Renal pelvis (tissue), 12 donors: ENCODE data around the gene HACD2. TPM values are rescaled to one million over a fixed set of nuclear protein-coding genes. Genes with fewer than 3 reads are reported as not detected.
A peak's percentile ranks its signal among the peaks of the same experiment; 100 is the strongest.

ENCODE experiments used
- DNase-seq: peaks from one replicate; pipeline ENCODE4 v3.0.0-alpha.2; 2013
- long read RNA-seq, 16 experiments: transcript quantifications; one replicate each; lab custom pipeline, GENCODE V29; 2026
- polyA plus RNA-seq, 3 donors: library from polyadenylated mRNA; unstranded; fragments of 120-200 nt; gene quantifications; one replicate each; pipeline ENCODE4 v1.2.1, GENCODE V29; 2013; ENCODE audit not compliant: insufficient read length in 3 of 3

The HACD2 gene, protein sequence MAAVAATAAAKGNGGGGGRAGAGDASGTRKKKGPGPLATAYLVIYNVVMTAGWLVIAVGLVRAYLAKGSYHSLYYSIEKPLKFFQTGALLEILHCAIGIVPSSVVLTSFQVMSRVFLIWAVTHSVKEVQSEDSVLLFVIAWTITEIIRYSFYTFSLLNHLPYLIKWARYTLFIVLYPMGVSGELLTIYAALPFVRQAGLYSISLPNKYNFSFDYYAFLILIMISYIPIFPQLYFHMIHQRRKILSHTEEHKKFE
- 10 to 100 TPM; 39.7 to 52.9 (median 50.8) TPM for polyA plus RNA-seq
- long read RNA-seq, donor 1, full-length matches to known transcripts, result 10 of 10 reads
- long read RNA-seq, donor 1, partial matches to known transcripts, result 0 of 10 reads
- long read RNA-seq, donor 1, other reads (novel, unspliced or antisense), result 0 of 10 reads
- long read RNA-seq, donor 2, full-length matches to known transcripts, result 7 of 12 reads
- long read RNA-seq, donor 2, partial matches to known transcripts, result 5 of 12 reads
- long read RNA-seq, donor 2, other reads (novel, unspliced or antisense), result 0 of 12 reads
- long read RNA-seq, donor 3, full-length matches to known transcripts, result 5 of 11 reads
- long read RNA-seq, donor 3, partial matches to known transcripts, result 6 of 11 reads
- long read RNA-seq, donor 3, other reads (novel, unspliced or antisense), result 0 of 11 reads
- long read RNA-seq, donor 4, full-length matches to known transcripts, result 11 of 11 reads
- long read RNA-seq, donor 4, partial matches to known transcripts, result 0 of 11 reads
- long read RNA-seq, donor 4, other reads (novel, unspliced or antisense), result 0 of 11 reads
- long read RNA-seq, donor 5, full-length matches to known transcripts, result 5 of 5 reads
- long read RNA-seq, donor 5, partial matches to known transcripts, result 0 of 5 reads
- long read RNA-seq, donor 5, other reads (novel, unspliced or antisense), result 0 of 5 reads
- long read RNA-seq, donor 6, full-length matches to known transcripts, result 10 of 10 reads
- long read RNA-seq, donor 6, partial matches to known transcripts, result 0 of 10 reads
- long read RNA-seq, donor 6, other reads (novel, unspliced or antisense), result 0 of 10 reads
- long read RNA-seq, donor 7, full-length matches to known transcripts, result 6 of 12 reads
- long read RNA-seq, donor 7, partial matches to known transcripts, result 6 of 12 reads
- long read RNA-seq, donor 7, other reads (novel, unspliced or antisense), result 0 of 12 reads
- long read RNA-seq, donor 8, full-length matches to known transcripts, result 3 of 3 reads
- long read RNA-seq, donor 8, partial matches to known transcripts, result 0 of 3 reads
- long read RNA-seq, donor 8, other reads (novel, unspliced or antisense), result 0 of 3 reads
- long read RNA-seq, donor 9, full-length matches to known transcripts, result 14 of 19 reads
- long read RNA-seq, donor 9, partial matches to known transcripts, result 5 of 19 reads
- long read RNA-seq, donor 9, other reads (novel, unspliced or antisense), result 0 of 19 reads
- long read RNA-seq, donor 10, full-length matches to known transcripts, result 9 of 16 reads
- long read RNA-seq, donor 10, partial matches to known transcripts, result 7 of 16 reads
- long read RNA-seq, donor 10, other reads (novel, unspliced or antisense), result 0 of 16 reads
- long read RNA-seq, donor 11, full-length matches to known transcripts, result 4 of 4 reads
- long read RNA-seq, donor 11, partial matches to known transcripts, result 0 of 4 reads
- long read RNA-seq, donor 11, other reads (novel, unspliced or antisense), result 0 of 4 reads
- long read RNA-seq, donor 12, full-length matches to known transcripts, result 22 of 27 reads
- long read RNA-seq, donor 12, partial matches to known transcripts, result 5 of 27 reads
- long read RNA-seq, donor 12, other reads (novel, unspliced or antisense), result 0 of 27 reads
- long read RNA-seq, donor 13, full-length matches to known transcripts, result 5 of 5 reads
- long read RNA-seq, donor 13, partial matches to known transcripts, result 0 of 5 reads
- long read RNA-seq, donor 13, other reads (novel, unspliced or antisense), result 0 of 5 reads
- long read RNA-seq, donor 14, result 0 reads
- long read RNA-seq, donor 15, full-length matches to known transcripts, result 12 of 12 reads
- long read RNA-seq, donor 15, partial matches to known transcripts, result 0 of 12 reads
- long read RNA-seq, donor 15, other reads (novel, unspliced or antisense), result 0 of 12 reads
- long read RNA-seq, donor 16, full-length matches to known transcripts, result 11 of 16 reads
- long read RNA-seq, donor 16, partial matches to known transcripts, result 5 of 16 reads
- long read RNA-seq, donor 16, other reads (novel, unspliced or antisense), result 0 of 16 reads

GRCh38 chr3:123584988-123585937, at the start of gene HACD2:
TSS of gene HACD2 (minus strand) at chr3:123585053. CDS start at chr3:123585027, 26 bp downstream.
- DNase-seq, result peak; percentile 97

DNA sequence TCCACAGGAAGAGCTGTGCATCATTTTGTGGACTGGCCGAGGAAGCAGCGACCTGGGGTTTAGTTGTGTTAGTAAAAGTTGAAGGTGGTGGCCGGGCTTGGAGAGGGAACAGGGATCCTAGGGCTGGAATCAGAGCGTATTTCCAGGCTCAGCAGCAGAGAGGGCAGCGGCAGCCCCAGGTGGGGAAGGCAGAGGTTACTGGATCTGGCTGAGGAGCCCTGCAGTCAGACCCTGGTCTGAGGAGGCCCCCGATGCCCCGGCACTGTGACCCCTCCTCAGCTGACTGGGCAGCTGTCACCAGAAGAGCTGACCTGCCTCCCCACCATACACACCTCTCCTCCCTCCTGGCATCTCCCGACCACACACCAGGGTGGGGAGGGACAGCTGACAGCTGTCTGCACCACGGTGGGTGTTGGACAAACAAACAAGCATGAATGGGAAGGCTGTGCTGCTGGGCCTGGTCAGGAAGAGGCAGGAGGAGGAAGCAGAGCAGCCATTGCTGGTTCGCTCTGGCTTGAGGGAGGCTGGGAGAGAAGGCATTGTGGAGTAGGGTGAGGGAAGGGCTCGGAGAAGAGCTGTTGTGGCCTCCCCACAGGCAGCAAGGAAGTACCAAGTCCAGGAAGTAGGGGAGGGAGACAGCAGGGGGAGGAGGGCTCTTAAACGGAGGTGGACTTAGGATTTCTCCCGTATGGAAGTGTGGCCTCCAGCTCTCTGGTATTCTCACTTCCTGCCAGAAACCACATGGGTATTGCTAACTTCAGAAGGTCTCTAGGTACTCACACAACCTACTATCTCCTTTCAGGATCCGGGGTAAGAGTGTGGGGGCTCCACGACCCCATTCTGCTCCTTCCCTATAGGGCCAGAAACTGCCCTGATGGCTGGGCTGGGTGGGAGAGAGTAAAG, 49.5 kb upstream of the HACD2 start:
- DNase-seq, result no peak

GRCh38 chr3:123633530-123633929, 48.7 kb upstream of the HACD2 start:
- no peak for DNase-seq

- no peak for DNase-seq
These were observed 47.4 kb upstream of the HACD2 start for GRCh38 chr3:123632161-123632655.

DNA sequence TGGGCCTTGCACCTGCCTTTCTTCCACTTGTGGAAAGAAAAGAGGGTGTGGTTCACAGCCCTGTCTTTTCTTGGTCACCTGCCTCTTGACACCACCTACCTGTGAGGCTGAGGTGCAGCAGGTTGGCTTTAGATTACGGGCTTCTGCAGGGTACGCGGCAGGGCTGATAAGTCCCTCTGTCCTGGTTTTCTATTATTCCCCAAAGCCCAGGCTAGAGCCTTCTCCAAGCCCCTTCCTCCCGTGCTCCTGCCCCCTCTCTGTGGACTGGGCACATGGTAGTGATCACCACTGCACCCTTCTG, 44.8 kb upstream of the HACD2 start:
- DNase-seq, result no peak

DNA sequence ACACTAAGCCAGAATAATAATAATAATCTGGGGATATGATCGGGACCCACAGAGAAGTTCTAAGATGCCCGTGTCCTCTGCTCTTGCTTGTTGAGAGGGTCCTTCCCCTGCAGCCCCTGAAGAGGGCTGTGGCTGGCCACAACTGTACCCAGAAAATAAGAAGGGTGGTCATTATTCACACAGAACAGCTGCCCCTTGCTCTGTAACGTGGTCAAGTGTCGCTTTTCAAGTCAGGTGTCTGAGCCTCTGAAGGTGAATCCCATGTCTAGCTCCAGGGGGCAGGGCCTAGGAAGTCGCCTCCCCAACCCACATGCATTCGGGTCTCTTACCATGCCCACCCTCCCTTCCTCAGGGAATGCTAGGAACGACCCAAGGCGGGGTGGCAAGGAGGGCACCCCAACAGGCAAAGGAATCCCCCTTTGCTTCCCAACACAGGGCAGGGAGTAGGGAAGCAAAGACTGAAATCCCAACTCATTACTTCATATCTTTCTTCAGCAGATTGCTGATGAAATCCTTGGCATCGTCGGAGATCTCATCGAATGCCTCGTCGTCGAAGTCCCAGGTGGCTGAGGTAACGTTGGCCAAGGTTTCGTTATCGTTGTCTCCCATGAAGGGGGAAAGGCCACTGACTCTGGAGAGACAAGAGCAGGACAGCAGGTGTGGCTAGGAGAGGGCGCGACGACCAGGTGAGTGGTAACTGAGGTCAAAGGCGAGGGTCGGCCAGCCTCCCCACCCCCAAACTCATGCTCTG, 44.3 kb upstream of the HACD2 start:
- DNase-seq, result no peak

- DNase-seq, result no peak
These were observed 43.1 kb upstream of the HACD2 start for GRCh38 chr3:123627673-123628670.

GRCh38 chr3:123626881-123627280, 42.0 kb upstream of the HACD2 start:
- DNase-seq, result no peak

GRCh38 chr3:123624302-123624701, 39.4 kb upstream of the HACD2 start:
- DNase-seq, result no peak

DNA sequence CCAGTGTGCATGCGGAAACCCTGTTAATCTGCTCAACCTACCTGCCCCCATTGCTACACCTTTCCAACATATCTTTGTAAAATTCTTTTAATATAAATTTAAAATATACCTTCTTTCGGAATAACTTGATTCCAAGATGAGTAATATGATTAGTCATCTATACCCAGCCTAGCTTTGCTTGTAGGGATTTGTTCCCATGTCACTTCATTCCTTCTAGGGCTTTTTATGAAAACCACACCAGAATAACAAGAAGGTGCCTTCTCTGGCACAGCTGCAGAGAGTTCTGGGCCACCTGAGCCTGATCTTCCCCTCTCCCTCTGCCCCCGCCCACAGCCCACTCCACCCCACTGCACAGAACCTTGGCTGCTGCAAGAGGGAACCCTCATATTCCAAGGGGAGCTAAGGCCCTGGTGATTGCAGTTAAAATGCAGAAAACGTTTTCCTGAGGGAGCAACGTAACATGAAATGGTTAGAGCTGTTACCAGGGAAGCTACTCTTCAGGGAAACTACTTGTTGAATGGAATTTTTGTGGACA, 38.6 kb upstream of the HACD2 start:
- no peak for DNase-seq

- no peak for DNase-seq
These were observed 37.9 kb upstream of the HACD2 start for GRCh38 chr3:123622766-123623165.

GRCh38 chr3:123621850-123622189, 37.0 kb upstream of the HACD2 start:
- no peak for DNase-seq

DNA sequence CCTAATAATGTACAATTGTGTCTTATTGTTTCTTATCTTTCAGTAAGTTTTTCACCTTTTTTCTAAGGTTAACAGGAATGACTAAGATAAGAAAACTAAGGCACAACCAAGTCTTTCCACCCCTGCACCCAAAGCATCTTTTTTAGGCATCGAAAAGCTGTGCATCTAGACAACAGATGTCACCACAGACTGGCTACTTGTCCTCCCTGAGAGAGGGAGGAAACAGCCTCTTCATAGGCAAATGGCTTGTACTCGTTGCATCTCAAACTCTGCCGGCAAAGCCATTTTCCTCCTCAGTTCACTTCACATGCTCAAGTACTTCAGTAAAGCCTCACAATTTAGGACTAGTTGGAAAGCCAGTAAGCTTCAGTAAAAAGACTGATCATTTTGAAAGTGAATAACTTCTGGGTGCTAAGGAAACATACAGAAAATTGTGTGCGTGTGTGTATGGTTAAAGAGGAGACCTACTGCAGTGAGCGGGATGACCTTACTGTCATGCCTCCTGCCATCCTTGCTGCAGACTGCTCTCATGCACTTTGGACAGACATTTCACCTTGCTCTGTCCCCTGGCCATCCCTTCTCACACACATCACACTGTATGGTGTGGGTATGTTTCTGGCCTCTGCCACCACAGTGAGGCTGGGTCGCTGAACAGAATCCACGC, 36.5 kb upstream of the HACD2 start:
- DNase-seq, result no peak

DNA sequence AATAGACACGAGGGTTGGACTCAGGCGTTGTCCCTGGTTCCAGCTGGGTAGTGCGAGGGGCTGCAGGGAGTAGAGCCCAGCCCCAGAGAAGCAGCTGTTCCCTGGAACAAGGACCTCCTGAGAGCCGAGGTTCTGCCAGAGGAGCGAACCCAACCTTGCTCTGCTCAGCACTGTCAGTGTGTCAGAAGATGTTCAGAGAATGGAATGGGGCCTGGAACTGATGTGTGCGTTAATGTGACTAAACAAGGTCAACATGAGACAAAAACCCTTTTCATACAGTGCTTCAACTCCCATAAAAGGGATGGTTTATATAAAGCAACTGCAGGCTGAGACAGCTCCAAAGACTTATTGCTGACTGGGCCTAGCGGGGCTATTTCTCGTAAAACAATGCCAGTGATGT, 35.5 kb upstream of the HACD2 start:
- no peak for DNase-seq
